ENCODE measurements around the gene TOPORS. TPM values are rescaled to one million over a fixed set of nuclear protein-coding genes. Genes with fewer than 3 reads are reported as not detected.

Gene TOPORS
- polyA plus RNA-seq, 1 experiment, result 5.4 TPM

GRCh38 chr9:32497921-32498320, 54.5 kb downstream of the TOPORS start:
- H3K36me3 ChIP-seq (ENCODE audit: control insufficient read depth, insufficient read depth, low read length), result peaks cover 1% of the 10 kb centered on the region; the same call in 1 of the 2 replicates
- ChIA-PET CTCF (no interaction called here), POLR2A (no interaction called here)
- H3K4me3 ChIP-seq (ENCODE audit: low read depth, low read length), result no peak overlapping the region
- no peaks in the 10 kb centered on the region for H3K27me3 ChIP-seq (ENCODE audit: control insufficient read depth, insufficient read depth, low read length)
- TF ChIP-seq, protein P1, sequence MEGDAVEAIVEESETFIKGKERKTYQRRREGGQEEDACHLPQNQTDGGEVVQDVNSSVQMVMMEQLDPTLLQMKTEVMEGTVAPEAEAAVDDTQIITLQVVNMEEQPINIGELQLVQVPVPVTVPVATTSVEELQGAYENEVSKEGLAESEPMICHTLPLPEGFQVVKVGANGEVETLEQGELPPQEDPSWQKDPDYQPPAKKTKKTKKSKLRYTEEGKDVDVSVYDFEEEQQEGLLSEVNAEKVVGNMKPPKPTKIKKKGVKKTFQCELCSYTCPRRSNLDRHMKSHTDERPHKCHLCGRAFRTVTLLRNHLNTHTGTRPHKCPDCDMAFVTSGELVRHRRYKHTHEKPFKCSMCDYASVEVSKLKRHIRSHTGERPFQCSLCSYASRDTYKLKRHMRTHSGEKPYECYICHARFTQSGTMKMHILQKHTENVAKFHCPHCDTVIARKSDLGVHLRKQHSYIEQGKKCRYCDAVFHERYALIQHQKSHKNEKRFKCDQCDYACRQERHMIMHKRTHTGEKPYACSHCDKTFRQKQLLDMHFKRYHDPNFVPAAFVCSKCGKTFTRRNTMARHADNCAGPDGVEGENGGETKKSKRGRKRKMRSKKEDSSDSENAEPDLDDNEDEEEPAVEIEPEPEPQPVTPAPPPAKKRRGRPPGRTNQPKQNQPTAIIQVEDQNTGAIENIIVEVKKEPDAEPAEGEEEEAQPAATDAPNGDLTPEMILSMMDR (IDR thresholded peaks at IDR 0.05; ENCODE audit: insufficient read depth, low read depth, low read length), result no peak
- no peak for DNase-seq (ENCODE audit: low read depth)

DNA sequence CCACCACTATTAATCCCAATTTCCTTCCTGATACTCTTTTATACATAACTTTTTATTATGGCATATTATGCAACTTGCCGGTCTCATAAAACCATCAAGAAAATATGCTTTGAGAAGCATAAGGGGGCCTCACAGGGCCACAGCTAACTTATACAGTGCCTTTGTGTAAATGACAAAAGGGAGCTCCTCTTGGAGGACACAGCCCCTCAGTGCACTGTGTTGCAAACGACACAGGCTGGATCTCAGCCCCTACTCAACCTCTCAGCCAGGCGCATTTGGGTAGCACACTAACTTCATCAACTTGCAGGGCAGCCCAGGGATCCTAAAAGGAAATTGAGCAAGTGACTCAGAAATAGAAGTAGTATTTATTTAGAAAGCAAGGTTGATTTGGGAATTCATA, 61.8 kb downstream of the TOPORS start:
- Histone ChIP-seq H3K36me3 (ENCODE audit: control insufficient read depth, insufficient read depth, low read length) (0 out of 2 replicates have a peak, but pooled peaks cover 1% of the 10 kb centered on the region), H3K27me3 (ENCODE audit: control insufficient read depth, insufficient read depth, low read length) (no peaks in the 10 kb centered on the region), H3K4me3 (ENCODE audit: low read depth, low read length) (no peak overlapping the region)
- CTCF ChIA-PET, result no interaction called here
- POLR2A ChIA-PET, result no interaction called here
- DNase-seq (ENCODE audit: low read depth), result no peak
- TF ChIP-seq, protein P1 (IDR thresholded peaks at IDR 0.05; ENCODE audit: insufficient read depth, low read depth, low read length), result no peak

Other genes starting within 250 kb of the TOPORS start
- gene ACO1, start 167.9 kb downstream of the TOPORS start, polyA plus RNA-seq (2011; rRNA removed), result 93.8 and 111 TPM in 2 replicates
- gene RIGI, start 26.4 kb downstream of the TOPORS start, polyA plus RNA-seq (2011; rRNA removed), result 2.4 and 5.1 TPM in 2 replicates
- gene SMIM27, start 259 bp downstream of the TOPORS start, polyA plus RNA-seq (2011; rRNA removed), result 7.6 and 9.2 TPM in 2 replicates
- 63.8 and 72.5 TPM in 2 replicates for gene NDUFB6, start 20.6 kb upstream of the TOPORS start, polyA plus RNA-seq (2011; rRNA removed)
- gene TAF1L, start 83.1 kb upstream of the TOPORS start, polyA plus RNA-seq (2011; rRNA removed), result 0.01 TPM in 1 of 2 replicates, not detected in the other
- gene TMEM215, start 231.0 kb upstream of the TOPORS start, polyA plus RNA-seq (2011; rRNA removed), result not detected in 2 replicates